Measurements from ENCODE around the gene IRF1.

IRF1 gene, protein sequence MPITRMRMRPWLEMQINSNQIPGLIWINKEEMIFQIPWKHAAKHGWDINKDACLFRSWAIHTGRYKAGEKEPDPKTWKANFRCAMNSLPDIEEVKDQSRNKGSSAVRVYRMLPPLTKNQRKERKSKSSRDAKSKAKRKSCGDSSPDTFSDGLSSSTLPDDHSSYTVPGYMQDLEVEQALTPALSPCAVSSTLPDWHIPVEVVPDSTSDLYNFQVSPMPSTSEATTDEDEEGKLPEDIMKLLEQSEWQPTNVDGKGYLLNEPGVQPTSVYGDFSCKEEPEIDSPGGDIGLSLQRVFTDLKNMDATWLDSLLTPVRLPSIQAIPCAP

DNA sequence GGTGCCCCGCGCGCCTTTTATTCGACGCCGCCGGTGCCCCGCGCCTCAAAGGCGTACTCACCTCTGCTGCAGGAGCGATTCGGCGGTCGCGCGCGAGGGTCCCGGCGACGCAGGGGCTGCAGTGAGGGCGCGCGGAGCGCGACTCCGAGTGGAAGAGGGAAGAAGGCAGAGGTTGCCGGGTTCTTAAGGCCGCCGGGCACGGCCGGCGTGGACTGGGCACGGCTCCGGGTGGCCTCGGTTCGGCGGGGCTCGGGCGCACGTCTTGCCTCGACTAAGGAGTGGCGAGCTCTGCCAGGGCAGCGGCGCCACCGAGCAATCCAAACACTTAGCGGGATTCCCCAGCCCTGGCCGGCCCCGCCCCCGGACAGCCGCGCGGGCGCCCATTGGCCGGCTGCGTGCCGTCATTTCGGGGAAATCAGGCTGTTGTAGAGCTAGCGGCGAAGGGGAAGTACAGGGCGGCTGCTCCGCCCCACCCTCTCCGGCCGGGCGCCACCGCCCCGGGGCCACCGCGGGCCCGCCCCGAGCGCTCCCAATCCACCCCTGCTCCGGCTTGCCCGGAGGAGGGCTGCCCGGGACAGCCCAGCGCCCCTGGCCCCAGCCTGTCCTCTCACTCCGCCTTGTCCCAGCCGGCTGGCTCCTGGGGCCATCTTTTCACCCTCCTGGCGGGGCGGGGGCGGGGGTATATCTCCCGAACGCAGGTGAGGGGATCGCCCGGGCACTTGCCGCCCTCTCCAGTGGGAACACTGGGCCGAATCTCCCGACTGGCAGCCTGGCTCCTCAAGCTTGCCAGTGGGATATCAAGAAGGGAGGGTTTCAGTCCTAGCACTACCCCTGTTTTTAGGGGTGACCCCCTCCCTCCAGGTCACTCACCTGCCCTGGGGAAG lies at the start of gene IRF1:
IRF1 (minus strand) TSS at position 290 of the 884 bp plus-strand sequence. CDS start 1,295 bp downstream, outside the sequence.
- TF ChIP-seq, protein P1, sequence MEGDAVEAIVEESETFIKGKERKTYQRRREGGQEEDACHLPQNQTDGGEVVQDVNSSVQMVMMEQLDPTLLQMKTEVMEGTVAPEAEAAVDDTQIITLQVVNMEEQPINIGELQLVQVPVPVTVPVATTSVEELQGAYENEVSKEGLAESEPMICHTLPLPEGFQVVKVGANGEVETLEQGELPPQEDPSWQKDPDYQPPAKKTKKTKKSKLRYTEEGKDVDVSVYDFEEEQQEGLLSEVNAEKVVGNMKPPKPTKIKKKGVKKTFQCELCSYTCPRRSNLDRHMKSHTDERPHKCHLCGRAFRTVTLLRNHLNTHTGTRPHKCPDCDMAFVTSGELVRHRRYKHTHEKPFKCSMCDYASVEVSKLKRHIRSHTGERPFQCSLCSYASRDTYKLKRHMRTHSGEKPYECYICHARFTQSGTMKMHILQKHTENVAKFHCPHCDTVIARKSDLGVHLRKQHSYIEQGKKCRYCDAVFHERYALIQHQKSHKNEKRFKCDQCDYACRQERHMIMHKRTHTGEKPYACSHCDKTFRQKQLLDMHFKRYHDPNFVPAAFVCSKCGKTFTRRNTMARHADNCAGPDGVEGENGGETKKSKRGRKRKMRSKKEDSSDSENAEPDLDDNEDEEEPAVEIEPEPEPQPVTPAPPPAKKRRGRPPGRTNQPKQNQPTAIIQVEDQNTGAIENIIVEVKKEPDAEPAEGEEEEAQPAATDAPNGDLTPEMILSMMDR (IDR thresholded peaks at IDR 0.05; ENCODE audit: control insufficient read depth, extremely low read depth, insufficient read depth), result no peak; the same call in 1 of the 2 replicates

DNA sequence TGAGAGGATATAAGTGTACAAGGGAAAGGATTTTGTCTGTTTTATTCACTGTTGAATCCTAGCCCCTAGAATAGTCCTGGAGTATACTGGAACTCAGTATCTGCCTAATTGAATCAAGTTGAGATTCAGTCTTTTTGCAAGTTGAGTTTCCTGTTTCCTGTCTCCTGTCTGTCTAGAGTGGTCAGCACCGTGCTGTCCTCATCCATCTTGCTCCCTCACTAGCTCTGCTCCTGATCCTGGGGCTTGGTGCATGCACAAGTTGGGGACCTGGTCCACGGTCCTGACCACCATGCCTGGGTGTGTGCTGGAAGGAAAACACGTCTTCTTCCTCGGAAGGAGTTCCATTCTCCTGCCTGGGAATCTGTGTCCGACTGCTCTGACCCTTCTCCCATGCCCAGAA lies 49.6 kb upstream of the IRF1 start:
- DNase-seq (ENCODE audit: low read depth), result no peak
- H3K4me3 ChIP-seq (ENCODE audit: low read depth, low read length), result no peak overlapping the region
- TF ChIP-seq, protein P1 (IDR thresholded peaks at IDR 0.05; ENCODE audit: control insufficient read depth, extremely low read depth, insufficient read depth), result no peak

More for the DNA sequence above, at the start of gene IRF1:
- peak within 1 kb of the TSS; percentile 59 for H3K4me3 ChIP-seq (ENCODE audit: low read depth, low read length)
- peak; percentile 75 for DNase-seq (ENCODE audit: low read depth)

DNA sequence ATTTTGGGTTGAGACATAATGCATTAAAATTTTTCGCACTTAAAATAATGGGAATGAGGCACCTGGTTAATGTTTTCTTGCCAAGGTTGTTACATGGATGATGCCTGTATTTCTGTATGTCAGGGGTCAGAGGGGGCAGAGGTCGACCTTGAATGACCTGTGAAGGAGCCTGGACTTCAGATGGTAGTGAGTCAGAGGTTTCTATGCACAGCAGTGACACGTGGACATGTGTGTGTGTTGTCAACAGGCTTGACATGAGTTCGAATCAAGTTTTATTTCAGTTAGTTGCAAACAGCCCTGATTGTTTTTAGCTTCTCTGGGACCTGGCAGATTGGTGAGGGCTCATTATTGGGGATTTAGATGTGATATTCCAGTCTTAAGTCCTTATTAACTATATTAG lies 49.1 kb upstream of the IRF1 start:
- H3K4me3 ChIP-seq (ENCODE audit: low read depth, low read length), result no peak overlapping the region
- TF ChIP-seq, protein P1 (IDR thresholded peaks at IDR 0.05; ENCODE audit: control insufficient read depth, extremely low read depth, insufficient read depth), result no peak
- no peak for DNase-seq (ENCODE audit: low read depth)

DNA sequence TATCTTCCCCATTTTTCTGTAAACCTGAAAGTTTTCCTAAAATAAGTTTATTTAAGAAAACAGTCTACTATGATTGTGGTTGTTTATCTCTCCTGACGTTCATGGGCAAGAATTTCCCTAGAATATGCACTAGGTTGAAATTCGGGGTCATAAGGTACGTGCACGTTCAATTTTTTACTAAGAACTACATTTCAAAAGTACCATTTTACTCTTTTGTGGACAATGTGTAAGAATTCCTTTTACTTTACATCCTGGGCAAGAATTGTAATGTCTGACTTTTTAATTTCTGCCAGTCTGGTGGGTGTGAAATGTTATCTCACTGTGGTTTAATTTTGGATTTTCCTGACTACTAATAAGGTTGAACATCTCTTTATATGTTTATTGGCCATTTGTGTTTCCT lies 40.4 kb upstream of the IRF1 start:
- no peak overlapping the region for H3K4me3 ChIP-seq (ENCODE audit: low read depth, low read length)
- no peak for DNase-seq (ENCODE audit: low read depth)
- TF ChIP-seq, protein P1 (IDR thresholded peaks at IDR 0.05; ENCODE audit: control insufficient read depth, extremely low read depth, insufficient read depth), result no peak

DNA sequence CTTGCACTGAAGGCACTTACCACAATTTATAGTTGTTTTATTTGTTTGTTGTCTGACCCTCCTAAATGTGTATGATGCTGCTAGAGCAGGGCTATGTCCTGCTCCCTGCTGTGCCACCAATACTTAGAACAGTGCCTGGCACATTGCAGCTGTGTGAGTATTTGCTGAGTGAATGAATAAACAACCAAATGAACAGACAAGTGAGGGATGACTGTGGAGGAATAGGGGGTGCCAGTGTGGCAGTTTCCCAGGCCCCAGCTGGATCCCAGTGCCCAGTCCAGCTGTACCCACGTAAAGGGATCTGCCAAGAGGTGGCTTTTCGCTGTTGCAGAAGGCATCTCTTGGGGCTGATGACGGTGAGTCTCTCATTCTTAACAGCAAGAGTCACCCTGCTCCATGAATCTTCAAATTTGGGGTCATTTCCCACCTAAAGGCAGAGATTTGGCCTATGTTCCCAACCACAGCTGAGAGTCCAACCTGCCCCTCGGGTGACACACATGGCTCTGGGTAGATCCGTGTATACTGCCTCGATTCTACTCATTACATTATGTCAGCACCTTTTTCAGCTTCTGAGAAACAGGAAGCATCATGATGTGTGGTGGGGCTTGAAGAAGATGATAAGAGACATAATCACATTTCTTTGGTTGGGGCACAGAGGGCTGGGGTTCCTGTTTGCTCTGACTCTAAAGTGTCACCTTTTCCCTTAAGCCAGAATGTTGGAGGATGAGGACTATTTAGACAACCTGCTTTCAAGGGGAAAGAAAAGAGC lies 38.5 kb upstream of the IRF1 start:
- H3K4me3 ChIP-seq (ENCODE audit: low read depth, low read length), result no peak overlapping the region
- no peak for DNase-seq (ENCODE audit: low read depth)
- TF ChIP-seq, protein P1 (IDR thresholded peaks at IDR 0.05; ENCODE audit: control insufficient read depth, extremely low read depth, insufficient read depth), result no peak

DNA sequence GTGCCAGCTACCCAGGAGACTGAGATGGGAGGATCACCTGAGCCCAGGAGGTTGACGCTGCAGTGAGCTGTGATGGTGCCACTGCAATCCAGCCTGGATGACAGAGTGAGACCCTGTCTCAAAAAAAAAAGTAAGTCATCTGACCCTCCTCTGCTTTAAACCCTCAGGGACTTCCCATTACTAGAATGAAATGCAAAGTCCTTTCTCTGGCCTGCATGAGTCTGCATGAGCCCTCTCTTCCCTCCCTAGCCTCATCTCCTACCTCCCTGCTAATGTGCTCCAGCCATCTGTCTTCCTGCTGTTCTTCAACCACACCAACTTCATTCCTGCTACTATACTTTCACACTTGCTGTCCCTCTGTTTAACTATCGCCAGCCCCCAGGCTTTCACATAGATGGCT lies 37.4 kb upstream of the IRF1 start:
- TF ChIP-seq, protein P1 (IDR thresholded peaks at IDR 0.05; ENCODE audit: control insufficient read depth, extremely low read depth, insufficient read depth), result no peak
- H3K4me3 ChIP-seq (ENCODE audit: low read depth, low read length), result no peak overlapping the region
- DNase-seq (ENCODE audit: low read depth), result no peak

Data from LNCaP clone FGC (cell line).